HEK293 (cell line): ENCODE measurements around the gene SCGB1A1.
"Not testable (repeated sequence)": the region's sequence is repeated elsewhere in the genome, so short reads cannot be mapped to it uniquely, and the experiment has no call there.

ENCODE experiments used
- KLF16 ChIP-seq: fragments of 450-650 bp; formaldehyde crosslinking; IDR thresholded peaks from 2 replicates; pipeline ENCODE4 v1.5.1; 2017; ENCODE audit warnings: missing biosample characterization, missing genetic modification characterization
- KLF9 ChIP-seq: fragments of 450-650 bp; formaldehyde crosslinking; IDR thresholded peaks from 2 replicates; pipeline ENCODE4 v1.5.1; 2016; ENCODE audit warnings: missing biosample characterization, missing genetic modification characterization, low read depth
- MZF1 ChIP-seq: fragments of 450-650 bp; formaldehyde crosslinking; IDR thresholded peaks from 2 replicates; pipeline ENCODE4 v1.5.1; 2017; ENCODE audit warnings: missing biosample characterization, missing genetic modification characterization, borderline replicate concordance
- TCF7L2 ChIP-seq: IDR thresholded peaks from 2 replicates; pipeline ENCODE4 v1.6.1; 2011; ENCODE audit warnings: low read depth, mild to moderate bottlenecking, inconsistent platforms, low read length, moderate library complexity, borderline replicate concordance
- ZBTB1 ChIP-seq: fragments of 450-650 bp; formaldehyde crosslinking; IDR thresholded peaks from 2 replicates; pipeline ENCODE4 v1.5.1; 2016; ENCODE audit warnings: missing biosample characterization, missing genetic modification characterization
- ZBTB8A ChIP-seq: fragments of 450-650 bp; formaldehyde crosslinking; IDR thresholded peaks from 2 replicates; pipeline ENCODE4 v1.5.1; 2016; ENCODE audit warnings: missing biosample characterization, missing genetic modification characterization
- ZFP37 ChIP-seq: fragments of 450-650 bp; formaldehyde crosslinking; IDR thresholded peaks from 2 replicates; pipeline ENCODE4 v1.5.1; 2016; ENCODE audit warnings: missing biosample characterization, missing genetic modification characterization
- ZFP41 ChIP-seq: fragments of 450-650 bp; formaldehyde crosslinking; IDR thresholded peaks from 2 replicates; pipeline ENCODE4 v1.5.1; 2016; ENCODE audit warnings: missing biosample characterization, missing genetic modification characterization, borderline replicate concordance
- ZNF561 ChIP-seq: fragments of 450-650 bp; IDR thresholded peaks from 2 replicates; pipeline ENCODE4 v1.5.1; 2018; ENCODE audit warnings: missing biosample characterization, missing genetic modification characterization, borderline replicate concordance
- ZNF660 ChIP-seq: fragments of 450-650 bp; IDR thresholded peaks from 2 replicates; pipeline ENCODE4 v1.5.1; 2018; ENCODE audit warnings: missing biosample characterization, mild to moderate bottlenecking, missing genetic modification characterization
- ZSCAN18 ChIP-seq: fragments of 450-650 bp; formaldehyde crosslinking; IDR thresholded peaks from 2 replicates; pipeline ENCODE4 v1.5.1; 2016; ENCODE audit warnings: missing biosample characterization, missing genetic modification characterization
- TF ChIP-seq, protein P1 (sequence below): fragments of 450-650 bp; formaldehyde crosslinking; IDR thresholded peaks from 2 replicates; pipeline ENCODE4 v1.5.1; 2016; ENCODE audit warnings: missing biosample characterization, missing genetic modification characterization
- TF ChIP-seq, protein P2 (sequence below): fragments of 450-650 bp; formaldehyde crosslinking; IDR thresholded peaks from 2 replicates; pipeline ENCODE4 v1.5.1; 2016; ENCODE audit warnings: missing biosample characterization, missing genetic modification characterization, borderline replicate concordance
- TF ChIP-seq, protein P3 (sequence below): fragments of 450-650 bp; formaldehyde crosslinking; conservative IDR thresholded peaks from 2 replicates; pipeline ENCODE4 v1.5.1; 2016; ENCODE audit warnings: low read depth, missing biosample characterization, missing genetic modification characterization

DNA sequence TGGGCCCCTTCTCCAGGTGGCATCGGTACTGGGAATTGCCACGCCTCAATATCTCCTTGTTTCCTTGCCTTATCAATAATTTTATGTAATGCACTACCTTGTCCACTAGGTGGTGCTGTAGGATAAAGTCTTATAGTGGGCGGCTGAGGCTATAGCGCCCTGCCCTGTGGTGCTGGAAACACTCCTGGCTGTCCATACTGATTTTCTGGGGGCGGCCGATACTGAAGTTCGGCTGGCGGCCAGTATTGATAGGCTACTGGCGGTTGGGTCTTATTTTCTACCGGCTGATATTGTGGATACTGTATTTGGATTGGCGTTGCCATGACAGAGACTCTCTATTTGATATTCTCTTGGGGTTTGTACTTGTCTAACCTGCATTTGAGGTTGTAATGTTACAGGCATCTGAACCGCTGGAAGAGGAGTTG lies 38.0 kb upstream of the SCGB1A1 start:
- TF ChIP-seq ZSCAN18 (tag by site-specific recombination); ZBTB1 (tag by site-specific recombination); ZBTB8A (tag by site-specific recombination); ZNF660 (tag by site-specific recombination); KLF9 (tag by site-specific recombination); ZFP37 (tag by site-specific recombination); ZNF561 (tag by site-specific recombination); MZF1 (tag by site-specific recombination); ZFP41 (tag by site-specific recombination); KLF16 (tag by site-specific recombination); TCF7L2: not testable (repeated sequence)
- TF ChIP-seq, protein P1, sequence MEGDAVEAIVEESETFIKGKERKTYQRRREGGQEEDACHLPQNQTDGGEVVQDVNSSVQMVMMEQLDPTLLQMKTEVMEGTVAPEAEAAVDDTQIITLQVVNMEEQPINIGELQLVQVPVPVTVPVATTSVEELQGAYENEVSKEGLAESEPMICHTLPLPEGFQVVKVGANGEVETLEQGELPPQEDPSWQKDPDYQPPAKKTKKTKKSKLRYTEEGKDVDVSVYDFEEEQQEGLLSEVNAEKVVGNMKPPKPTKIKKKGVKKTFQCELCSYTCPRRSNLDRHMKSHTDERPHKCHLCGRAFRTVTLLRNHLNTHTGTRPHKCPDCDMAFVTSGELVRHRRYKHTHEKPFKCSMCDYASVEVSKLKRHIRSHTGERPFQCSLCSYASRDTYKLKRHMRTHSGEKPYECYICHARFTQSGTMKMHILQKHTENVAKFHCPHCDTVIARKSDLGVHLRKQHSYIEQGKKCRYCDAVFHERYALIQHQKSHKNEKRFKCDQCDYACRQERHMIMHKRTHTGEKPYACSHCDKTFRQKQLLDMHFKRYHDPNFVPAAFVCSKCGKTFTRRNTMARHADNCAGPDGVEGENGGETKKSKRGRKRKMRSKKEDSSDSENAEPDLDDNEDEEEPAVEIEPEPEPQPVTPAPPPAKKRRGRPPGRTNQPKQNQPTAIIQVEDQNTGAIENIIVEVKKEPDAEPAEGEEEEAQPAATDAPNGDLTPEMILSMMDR (tag by site-specific recombination), result peak; percentile 50
- TF ChIP-seq, protein P2, sequence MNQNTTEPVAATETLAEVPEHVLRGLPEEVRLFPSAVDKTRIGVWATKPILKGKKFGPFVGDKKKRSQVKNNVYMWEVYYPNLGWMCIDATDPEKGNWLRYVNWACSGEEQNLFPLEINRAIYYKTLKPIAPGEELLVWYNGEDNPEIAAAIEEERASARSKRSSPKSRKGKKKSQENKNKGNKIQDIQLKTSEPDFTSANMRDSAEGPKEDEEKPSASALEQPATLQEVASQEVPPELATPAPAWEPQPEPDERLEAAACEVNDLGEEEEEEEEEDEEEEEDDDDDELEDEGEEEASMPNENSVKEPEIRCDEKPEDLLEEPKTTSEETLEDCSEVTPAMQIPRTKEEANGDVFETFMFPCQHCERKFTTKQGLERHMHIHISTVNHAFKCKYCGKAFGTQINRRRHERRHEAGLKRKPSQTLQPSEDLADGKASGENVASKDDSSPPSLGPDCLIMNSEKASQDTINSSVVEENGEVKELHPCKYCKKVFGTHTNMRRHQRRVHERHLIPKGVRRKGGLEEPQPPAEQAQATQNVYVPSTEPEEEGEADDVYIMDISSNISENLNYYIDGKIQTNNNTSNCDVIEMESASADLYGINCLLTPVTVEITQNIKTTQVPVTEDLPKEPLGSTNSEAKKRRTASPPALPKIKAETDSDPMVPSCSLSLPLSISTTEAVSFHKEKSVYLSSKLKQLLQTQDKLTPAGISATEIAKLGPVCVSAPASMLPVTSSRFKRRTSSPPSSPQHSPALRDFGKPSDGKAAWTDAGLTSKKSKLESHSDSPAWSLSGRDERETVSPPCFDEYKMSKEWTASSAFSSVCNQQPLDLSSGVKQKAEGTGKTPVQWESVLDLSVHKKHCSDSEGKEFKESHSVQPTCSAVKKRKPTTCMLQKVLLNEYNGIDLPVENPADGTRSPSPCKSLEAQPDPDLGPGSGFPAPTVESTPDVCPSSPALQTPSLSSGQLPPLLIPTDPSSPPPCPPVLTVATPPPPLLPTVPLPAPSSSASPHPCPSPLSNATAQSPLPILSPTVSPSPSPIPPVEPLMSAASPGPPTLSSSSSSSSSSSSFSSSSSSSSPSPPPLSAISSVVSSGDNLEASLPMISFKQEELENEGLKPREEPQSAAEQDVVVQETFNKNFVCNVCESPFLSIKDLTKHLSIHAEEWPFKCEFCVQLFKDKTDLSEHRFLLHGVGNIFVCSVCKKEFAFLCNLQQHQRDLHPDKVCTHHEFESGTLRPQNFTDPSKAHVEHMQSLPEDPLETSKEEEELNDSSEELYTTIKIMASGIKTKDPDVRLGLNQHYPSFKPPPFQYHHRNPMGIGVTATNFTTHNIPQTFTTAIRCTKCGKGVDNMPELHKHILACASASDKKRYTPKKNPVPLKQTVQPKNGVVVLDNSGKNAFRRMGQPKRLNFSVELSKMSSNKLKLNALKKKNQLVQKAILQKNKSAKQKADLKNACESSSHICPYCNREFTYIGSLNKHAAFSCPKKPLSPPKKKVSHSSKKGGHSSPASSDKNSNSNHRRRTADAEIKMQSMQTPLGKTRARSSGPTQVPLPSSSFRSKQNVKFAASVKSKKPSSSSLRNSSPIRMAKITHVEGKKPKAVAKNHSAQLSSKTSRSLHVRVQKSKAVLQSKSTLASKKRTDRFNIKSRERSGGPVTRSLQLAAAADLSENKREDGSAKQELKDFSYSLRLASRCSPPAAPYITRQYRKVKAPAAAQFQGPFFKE (tag by site-specific recombination), result not testable (repeated sequence)
- TF ChIP-seq, protein P3, sequence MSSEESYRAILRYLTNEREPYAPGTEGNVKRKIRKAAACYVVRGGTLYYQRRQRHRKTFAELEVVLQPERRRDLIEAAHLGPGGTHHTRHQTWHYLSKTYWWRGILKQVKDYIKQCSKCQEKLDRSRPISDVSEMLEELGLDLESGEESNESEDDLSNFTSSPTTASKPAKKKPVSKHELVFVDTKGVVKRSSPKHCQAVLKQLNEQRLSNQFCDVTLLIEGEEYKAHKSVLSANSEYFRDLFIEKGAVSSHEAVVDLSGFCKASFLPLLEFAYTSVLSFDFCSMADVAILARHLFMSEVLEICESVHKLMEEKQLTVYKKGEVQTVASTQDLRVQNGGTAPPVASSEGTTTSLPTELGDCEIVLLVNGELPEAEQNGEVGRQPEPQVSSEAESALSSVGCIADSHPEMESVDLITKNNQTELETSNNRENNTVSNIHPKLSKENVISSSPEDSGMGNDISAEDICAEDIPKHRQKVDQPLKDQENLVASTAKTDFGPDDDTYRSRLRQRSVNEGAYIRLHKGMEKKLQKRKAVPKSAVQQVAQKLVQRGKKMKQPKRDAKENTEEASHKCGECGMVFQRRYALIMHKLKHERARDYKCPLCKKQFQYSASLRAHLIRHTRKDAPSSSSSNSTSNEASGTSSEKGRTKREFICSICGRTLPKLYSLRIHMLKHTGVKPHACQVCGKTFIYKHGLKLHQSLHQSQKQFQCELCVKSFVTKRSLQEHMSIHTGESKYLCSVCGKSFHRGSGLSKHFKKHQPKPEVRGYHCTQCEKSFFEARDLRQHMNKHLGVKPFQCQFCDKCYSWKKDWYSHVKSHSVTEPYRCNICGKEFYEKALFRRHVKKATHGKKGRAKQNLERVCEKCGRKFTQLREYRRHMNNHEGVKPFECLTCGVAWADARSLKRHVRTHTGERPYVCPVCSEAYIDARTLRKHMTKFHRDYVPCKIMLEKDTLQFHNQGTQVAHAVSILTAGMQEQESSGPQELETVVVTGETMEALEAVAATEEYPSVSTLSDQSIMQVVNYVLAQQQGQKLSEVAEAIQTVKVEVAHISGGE (tag by site-specific recombination), result not testable (repeated sequence)
